CD14-positive monocyte (primary cell): ENCODE measurements around the gene SLC43A2. TPM values are rescaled to one million over a fixed set of nuclear protein-coding genes. Genes with fewer than 3 reads are reported as not detected.
A peak's percentile ranks its signal among the peaks of the same experiment; 100 is the strongest.

ENCODE experiments used
- DNase-seq, 3 donors: peaks; one replicate each; pipeline ENCODE4 v3.0.0-alpha.2; 2011 to 2022
- H2AFZ ChIP-seq: 2 replicates; pipeline ENCODE4 v1.6.0; 2012; ENCODE audit warnings: mild to moderate bottlenecking, low read depth, low read length, inconsistent platforms; ENCODE audit not compliant: insufficient read depth, poor library complexity, severe bottlenecking
- H3K27ac ChIP-seq, 2 donors: 1 replicate in 1 of 2; 2 replicates in 1 of 2; pipeline ENCODE4 v1.5.1; 2012 to 2013; ENCODE audit warnings: low read length in 2 of 2, control low read depth in 1 of 2, inconsistent platforms in 1 of 2, low read depth in 1 of 2, mild to moderate bottlenecking in 1 of 2
- H3K27me3 ChIP-seq, 2 donors: one replicate each; pipeline versions ENCODE4 v1.6.0 to v1.6.1; 2011 to 2013; ENCODE audit warnings: low read length in 2 of 2; ENCODE audit not compliant: control insufficient read depth in 2 of 2, insufficient read depth in 2 of 2
- H3K36me3 ChIP-seq, 2 donors: replicated peaks in 1 of 2; 1 replicate in 1 of 2; 2 replicates in 1 of 2; pipeline versions ENCODE4 v1.5.1 to v1.6.1; 2012 to 2013; ENCODE audit warnings: low read length in 2 of 2, control low read depth in 1 of 2, inconsistent platforms in 1 of 2, mild to moderate bottlenecking in 1 of 2; ENCODE audit not compliant: insufficient read depth in 2 of 2, control insufficient read depth in 1 of 2
- H3K4me1 ChIP-seq, 2 donors: 1 replicate in 1 of 2; 2 replicates in 1 of 2; pipeline versions ENCODE4 v1.5.1 to v1.6.1; 2012 to 2013; ENCODE audit warnings: low read length in 2 of 2, control low read depth in 1 of 2, inconsistent platforms in 1 of 2, mild to moderate bottlenecking in 1 of 2, moderate library complexity in 1 of 2; ENCODE audit not compliant: insufficient read depth in 2 of 2, control insufficient read depth in 1 of 2
- H3K4me2 ChIP-seq: replicated peaks from 2 replicates; pipeline ENCODE3; 2012; ENCODE audit warnings: low read length, moderate library complexity, mild to moderate bottlenecking; ENCODE audit not compliant: poor library complexity, severe bottlenecking; ENCODE audit errors: extremely low read depth
- H3K4me3 ChIP-seq, 3 experiments: fragments of 200-600 bp in 1 of 3; sonication (generic) in 1 of 3; replicated peaks in 1 of 3; 1 replicate in 2 of 3; 2 replicates in 1 of 3; pipeline ENCODE4 v1.5.1; 2011 to 2013; ENCODE audit warnings: low read length in 3 of 3, mild to moderate bottlenecking in 3 of 3, control low read depth in 2 of 3, low read depth in 2 of 3, inconsistent platforms in 1 of 3, moderate library complexity in 1 of 3
- H3K79me2 ChIP-seq: 2 replicates; pipeline ENCODE4 v1.6.0; 2012; ENCODE audit warnings: mild to moderate bottlenecking, control low read depth, inconsistent platforms, low read length, moderate library complexity; ENCODE audit not compliant: insufficient read depth
- H3K9ac ChIP-seq: 2 replicates; pipeline ENCODE4 v1.6.0; 2017; ENCODE audit warnings: low read length, mild to moderate bottlenecking; ENCODE audit not compliant: insufficient read depth, poor library complexity, severe bottlenecking
- H3K9me3 ChIP-seq, 2 donors: replicated peaks in 1 of 2; 1 replicate in 1 of 2; 2 replicates in 1 of 2; pipeline versions ENCODE4 v1.5.1 to v1.6.1; 2012 to 2013; ENCODE audit warnings: low read length in 2 of 2, control low read depth in 1 of 2; ENCODE audit not compliant: control insufficient read depth in 1 of 2, insufficient read depth in 1 of 2
- H4K20me1 ChIP-seq: 2 replicates; pipeline ENCODE4 v1.6.0; 2012; ENCODE audit warnings: mild to moderate bottlenecking, low read length, control low read depth, moderate library complexity; ENCODE audit not compliant: insufficient read depth
- H3K27ac Mint-ChIP-seq, 7 donors: one replicate each; pipeline ENCODE4 v1.8.0; 2020; ENCODE audit warnings: mild to moderate bottlenecking in 7 of 7, mixed read lengths in 7 of 7, moderate library complexity in 6 of 7, inconsistent platforms in 2 of 7
- H3K27me3 Mint-ChIP-seq, 3 donors: one replicate each; pipeline ENCODE4 v1.8.0; 2021 to 2022; ENCODE audit warnings: low read depth in 3 of 3, mild to moderate bottlenecking in 3 of 3, mixed read lengths in 3 of 3, moderate library complexity in 3 of 3, inconsistent platforms in 1 of 3
- H3K36me3 Mint-ChIP-seq, 2 donors: one replicate each; pipeline ENCODE4 v1.8.0; 2020; ENCODE audit warnings: mixed read lengths in 2 of 2, inconsistent platforms in 1 of 2, mild to moderate bottlenecking in 1 of 2
- H3K4me1 Mint-ChIP-seq: one replicate; pipeline ENCODE4 v1.8.0; 2020; ENCODE audit warnings: mild to moderate bottlenecking, mixed read lengths
- H3K4me3 Mint-ChIP-seq, 2 donors: one replicate each; pipeline ENCODE4 v1.8.0; 2020; ENCODE audit warnings: mild to moderate bottlenecking in 2 of 2, mixed read lengths in 2 of 2, moderate library complexity in 1 of 2
- H3K9me3 Mint-ChIP-seq, 7 donors: one replicate each; pipeline ENCODE4 v1.8.0; 2020 to 2022; ENCODE audit warnings: mixed read lengths in 7 of 7, mild to moderate bottlenecking in 6 of 7, moderate library complexity in 6 of 7, inconsistent platforms in 2 of 7
- WGBS: methylation state at CpG from one replicate; pipeline ENCODE4 v1.1.5; 2013; ENCODE audit warnings: missing lambda C conversion rate; ENCODE audit not compliant: insufficient coverage; 5-methylcytosine and 5-hydroxymethylcytosine counted together
- intact Hi-C, 2 donors: fragments of 100-400 bp; cut with micrococcal nuclease; formaldehyde crosslinking; loops; one replicate each; pipeline versions ENCODE4 v1.15.0 to v1.15.1; 2023
- polyA plus RNA-seq, 3 donors: library from polyadenylated mRNA; depleted of rRNA in 1 of 3; unstranded in 2 of 3; stranded (reverse) in 1 of 3; fragments of 300-500 nt in 2 of 3; fragments of >200 nt in 1 of 3; fragmentation: Illumina TruSeq in 2 of 3; gene quantifications; 1 replicate in 2 of 3; 2 replicates in 1 of 3; pipeline ENCODE4 v1.2.3, GENCODE V29; 2012 to 2021
- TF ChIP-seq, protein P1 (sequence below): fragments of 200-600 bp; IDR thresholded peaks from one replicate; pipeline ENCODE4 v1.8.0; 2022; ENCODE audit warnings: antibody characterized with exemption, mild to moderate bottlenecking

SLC43A2 gene
- polyA plus RNA-seq, 3 donors = 115 to 151 (median 117) TPM

DNA sequence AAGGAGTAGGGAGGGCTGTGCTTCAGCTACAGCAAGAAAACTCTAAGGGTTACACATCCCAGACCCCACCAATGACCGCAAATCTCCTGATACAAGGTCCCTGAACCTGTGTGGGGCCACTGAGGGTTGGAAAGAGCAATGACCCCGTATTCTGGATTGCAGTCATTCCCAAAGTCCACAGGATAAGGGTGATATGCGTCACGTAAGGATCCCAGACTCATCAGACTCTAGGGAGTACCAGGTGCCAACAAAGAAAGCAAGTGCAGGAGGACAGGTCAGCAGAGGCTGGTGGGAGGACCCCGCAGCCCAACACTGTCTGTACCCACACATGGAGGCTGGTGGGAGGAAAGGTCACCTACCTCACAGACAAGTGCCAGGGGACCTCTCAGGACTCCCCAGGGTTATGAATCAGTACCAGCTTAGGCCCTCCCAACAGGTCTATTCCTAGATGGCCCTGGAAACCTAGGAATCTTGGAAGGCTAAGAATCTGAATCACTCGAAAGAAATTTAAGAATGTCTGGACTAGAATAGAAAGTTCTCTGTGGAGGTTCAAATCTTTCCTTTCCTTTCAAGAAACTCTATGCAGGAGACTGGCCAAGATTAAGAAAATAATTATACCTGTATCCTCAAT, 82.2 kb downstream of the SLC43A2 start:
- H3K4me1 ChIP-seq = no peaks in the 10 kb centered on the region
- intact Hi-C loops = no loop called here
- H4K20me1 ChIP-seq = peaks cover 68% of the 10 kb centered on the region
- peaks cover 0 to 2% (median 1%) of the 10 kb centered on the region in 3 donors for H3K27me3 Mint-ChIP-seq
- H3K36me3 ChIP-seq = peaks cover 80 to 94% of the 10 kb centered on the region in 2 donors
- no peak overlapping the region for H3K4me3 Mint-ChIP-seq
- H3K27me3 ChIP-seq = no peaks in the 10 kb centered on the region
- H3K79me2 ChIP-seq = no peaks in the 10 kb centered on the region
- H3K36me3 Mint-ChIP-seq = peaks cover 82 to 99% of the 10 kb centered on the region in 2 donors
- H3K9me3 Mint-ChIP-seq = no peaks in the 10 kb centered on the region
- DNase-seq = no peak
- TF ChIP-seq, protein P1, sequence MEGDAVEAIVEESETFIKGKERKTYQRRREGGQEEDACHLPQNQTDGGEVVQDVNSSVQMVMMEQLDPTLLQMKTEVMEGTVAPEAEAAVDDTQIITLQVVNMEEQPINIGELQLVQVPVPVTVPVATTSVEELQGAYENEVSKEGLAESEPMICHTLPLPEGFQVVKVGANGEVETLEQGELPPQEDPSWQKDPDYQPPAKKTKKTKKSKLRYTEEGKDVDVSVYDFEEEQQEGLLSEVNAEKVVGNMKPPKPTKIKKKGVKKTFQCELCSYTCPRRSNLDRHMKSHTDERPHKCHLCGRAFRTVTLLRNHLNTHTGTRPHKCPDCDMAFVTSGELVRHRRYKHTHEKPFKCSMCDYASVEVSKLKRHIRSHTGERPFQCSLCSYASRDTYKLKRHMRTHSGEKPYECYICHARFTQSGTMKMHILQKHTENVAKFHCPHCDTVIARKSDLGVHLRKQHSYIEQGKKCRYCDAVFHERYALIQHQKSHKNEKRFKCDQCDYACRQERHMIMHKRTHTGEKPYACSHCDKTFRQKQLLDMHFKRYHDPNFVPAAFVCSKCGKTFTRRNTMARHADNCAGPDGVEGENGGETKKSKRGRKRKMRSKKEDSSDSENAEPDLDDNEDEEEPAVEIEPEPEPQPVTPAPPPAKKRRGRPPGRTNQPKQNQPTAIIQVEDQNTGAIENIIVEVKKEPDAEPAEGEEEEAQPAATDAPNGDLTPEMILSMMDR = no peak
- peak overlapping the region in 1 of 7 donors; percentile 36 for H3K27ac Mint-ChIP-seq
- H3K4me2 ChIP-seq = no peak overlapping the region
- 100% methylated on average over 3 of the region's 6 CpGs for WGBS
- H3K27ac ChIP-seq = no peak overlapping the region
- H3K4me3 ChIP-seq = no peak overlapping the region
- H3K4me1 Mint-ChIP-seq = no peaks in the 10 kb centered on the region
- no peak overlapping the region for H2AFZ ChIP-seq
- H3K9me3 ChIP-seq = no peaks in the 10 kb centered on the region
- H3K9ac ChIP-seq = no peak overlapping the region

DNA sequence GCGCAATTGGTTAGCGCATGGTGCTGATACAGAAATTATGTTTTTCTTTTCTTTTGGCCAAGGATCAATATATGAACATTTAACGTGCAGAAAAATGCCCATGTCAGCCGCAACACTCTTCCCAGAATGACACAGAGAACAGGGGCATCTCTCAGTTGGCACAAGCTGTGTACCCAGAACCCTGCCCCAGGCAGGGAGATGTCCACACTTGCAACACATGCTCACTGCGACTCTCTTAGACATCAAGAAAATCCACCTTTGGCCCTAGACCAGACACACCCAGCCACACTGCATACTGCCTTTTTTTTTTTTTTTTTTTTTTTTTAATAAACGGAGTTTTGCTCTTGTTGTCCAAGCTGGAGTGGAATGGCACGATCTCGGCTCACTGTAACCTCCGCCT, 83.0 kb downstream of the SLC43A2 start:
- Histone ChIP-seq H4K20me1 (peaks cover 60% of the 10 kb centered on the region), H3K27me3 (no peaks in the 10 kb centered on the region), H3K4me3 (no peak overlapping the region), H3K79me2 (no peaks in the 10 kb centered on the region), H3K4me1 (no peaks in the 10 kb centered on the region), H3K36me3 (peaks cover 82 to 94% of the 10 kb centered on the region in 2 donors), H3K9ac (no peak overlapping the region), H3K4me2 (no peak overlapping the region), H3K27ac (no peak overlapping the region), H3K9me3 (no peaks in the 10 kb centered on the region), H2AFZ (no peak overlapping the region)
- Mint-ChIP-seq H3K36me3 (peaks cover 81 to 99% of the 10 kb centered on the region in 2 donors), H3K4me1 (no peaks in the 10 kb centered on the region), H3K9me3 (no peaks in the 10 kb centered on the region), H3K4me3 (no peak overlapping the region), H3K27ac (peak overlapping the region in 1 of 7 donors; percentile 66), H3K27me3 (peaks cover 0 to 1% (median 0%) of the 10 kb centered on the region in 3 donors)
- TF ChIP-seq, protein P1 = no peak
- intact Hi-C loops = no loop called here
- 100% methylated on average over 8 of the region's 9 CpGs for WGBS
- DNase-seq = no peak
